Body of pancreas (tissue), 4 donors: ENCODE data around the gene ATRN. TPM values are rescaled to one million over a fixed set of nuclear protein-coding genes. Genes with fewer than 3 reads are reported as not detected.

Experiments
- ATAC-seq: fragments of 150-250 bp; one replicate; pipeline ENCODE4 v1.9.1; 2016
- DNase-seq, 4 donors: peaks; one replicate each; pipeline ENCODE4 v3.0.0-alpha.2; 2019
- H3K27ac ChIP-seq, 4 donors: fragments of 200-600 bp; sonication (generic); 1 replicate in 3 of 4; 2 replicates in 1 of 4; pipeline versions ENCODE4 v1.5.1 to v1.6.1; 2016 to 2019; ENCODE audit warnings: mild to moderate bottlenecking in 1 of 4, mixed read lengths in 1 of 4, moderate library complexity in 1 of 4
- H3K27me3 ChIP-seq, 2 donors: fragments of 200-600 bp; sonication (generic); one replicate each; pipeline ENCODE4 v1.6.0; 2016; ENCODE audit warnings: mild to moderate bottlenecking in 1 of 2
- H3K36me3 ChIP-seq, 2 donors: fragments of 200-600 bp; sonication (generic); replicated peaks in 1 of 2; 2 replicates each; pipeline ENCODE4 v1.5.1; 2016; ENCODE audit warnings: low read depth in 2 of 2; ENCODE audit not compliant: insufficient read depth in 1 of 2
- H3K4me1 ChIP-seq: fragments of 200-600 bp; sonication (generic); one replicate; pipeline ENCODE4 v1.6.0; 2016
- H3K4me3 ChIP-seq, 2 donors: fragments of 200-600 bp; sonication (generic); 1 replicate in 1 of 2; 2 replicates in 1 of 2; pipeline ENCODE4 v1.5.1; 2016 to 2019
- H3K9me3 ChIP-seq, 3 donors: fragments of 200-600 bp; sonication (generic); 1 replicate in 2 of 3; 2 replicates in 1 of 3; pipeline ENCODE4 v1.5.1; 2016
- CTCF ChIP-seq, 7 experiments: fragments of 450-650 bp in 4 of 7; fragments of 200-600 bp in 3 of 7; sonication (generic) in 3 of 7; IDR thresholded peaks; one replicate each; pipeline ENCODE4 v1.5.1; 2016 to 2019; ENCODE audit warnings: antibody characterized with exemption in 7 of 7
- POLR2A ChIP-seq, 3 donors: fragments of 450-650 bp; IDR thresholded peaks; one replicate each; pipeline ENCODE4 v1.6.1; 2016; ENCODE audit warnings: antibody characterized with exemption in 3 of 3, mild to moderate bottlenecking in 2 of 3
- WGBS, 2 donors: methylation state at CpG; one replicate each; pipeline ENCODE4 v1.1.5; 2017; 5-methylcytosine and 5-hydroxymethylcytosine counted together
- intact Hi-C: fragments of 100-400 bp; cut with DNase I; formaldehyde crosslinking; loops from one replicate; pipeline ENCODE4 v1.15.1; 2023
- total RNA-seq, 2 donors: library from RNA; depleted of rRNA; stranded (reverse); fragments of >200 nt; gene quantifications; one replicate each; pipeline ENCODE4 v1.1.0, GENCODE V29; 2016

ATRN gene
- total RNA-seq, 2 donors from 2014 or later: 17.6 to 18.8 TPM

GRCh38 chr20:3461911-3462677, 8.7 kb upstream of the ATRN start:
- intact Hi-C loops: no loop called here
- TF ChIP-seq POLR2A (IDR thresholded peaks at IDR 0.05) (no peak), CTCF (IDR thresholded peaks at IDR 0.05) (no peak)
- Histone ChIP-seq H3K27ac (no peak overlapping the region), H3K4me1 (peaks cover 28% of the 10 kb centered on the region), H3K27me3 (no peaks in the 10 kb centered on the region), H3K9me3 (no peaks in the 10 kb centered on the region), H3K36me3 (no peaks in the 10 kb centered on the region), H3K4me3 (no peak overlapping the region)
- peak in 1 of 4 donors; percentile 58 for DNase-seq
- WGBS, 2 donors: 79 to 90% methylated on average over 11 of the region's 11 CpGs
- ATAC-seq: no peak

GRCh38 chr20:3464166-3464565, 6.7 kb upstream of the ATRN start:
- DNase-seq: no peak
- peaks cover 21% of the 10 kb centered on the region for H3K4me1 ChIP-seq
- H3K36me3 ChIP-seq: no peaks in the 10 kb centered on the region
- H3K4me3 ChIP-seq: no peak overlapping the region
- intact Hi-C loops: no loop called here
- 88 to 92% methylated on average over 4 of the region's 4 CpGs for WGBS, 2 donors
- H3K27me3 ChIP-seq: no peaks in the 10 kb centered on the region
- H3K27ac ChIP-seq: no peak overlapping the region
- TF ChIP-seq POLR2A (IDR thresholded peaks at IDR 0.05): no peak
- H3K9me3 ChIP-seq: no peaks in the 10 kb centered on the region
- ATAC-seq: no peak

- DNase-seq (no peak), ATAC-seq (no peak)
- Histone ChIP-seq H3K36me3 (no peaks in the 10 kb centered on the region), H3K27me3 (no peaks in the 10 kb centered on the region), H3K4me1 (peaks cover 16% of the 10 kb centered on the region), H3K9me3 (no peaks in the 10 kb centered on the region), H3K27ac (no peak overlapping the region), H3K4me3 (no peak overlapping the region)
- 22 to 23% methylated on average over 1 of the region's 1 CpG for WGBS, 2 donors
- intact Hi-C loops: no loop called here
- TF ChIP-seq CTCF (IDR thresholded peaks at IDR 0.05) (no peak), POLR2A (IDR thresholded peaks at IDR 0.05) (no peak)
These were observed 5.5 kb upstream of the ATRN start for GRCh38 chr20:3465301-3465700.

GRCh38 chr20:3470208-3470626, 601 bp upstream of the ATRN start:
- no peak for ATAC-seq
- no peaks in the 10 kb centered on the region for H3K36me3 ChIP-seq
- H3K27ac ChIP-seq: peak overlapping the region; percentile 7 to 89 (median 78)
- TF ChIP-seq POLR2A (IDR thresholded peaks at IDR 0.05): no peak
- no peak for TF ChIP-seq CTCF (IDR thresholded peaks at IDR 0.05)
- H3K9me3 ChIP-seq: no peaks in the 10 kb centered on the region
- WGBS, 2 donors: 34 to 41% methylated on average over 6 to 13 of the region's 13 CpGs
- H3K4me3 ChIP-seq: peak overlapping the region; percentile 83 to 91
- H3K27me3 ChIP-seq: no peaks in the 10 kb centered on the region
- intact Hi-C loops: loop anchor here (10.0 kb wide), 1 partner anchor 75 kb away; no protein-coding TSS in a partner anchor
- DNase-seq: no peak
- H3K4me1 ChIP-seq: peaks cover 34% of the 10 kb centered on the region

- intact Hi-C loops: loop anchor here (10.0 kb wide), 1 partner anchor 77 kb away; no protein-coding TSS in a partner anchor
- H3K27me3 ChIP-seq: no peaks in the 10 kb centered on the region
- ATAC-seq (no peak), DNase-seq (no peak)
- no peaks in the 10 kb centered on the region for H3K36me3 ChIP-seq
- H3K27ac ChIP-seq: peak overlapping the region; percentile 57 to 89 (median 78)
- TF ChIP-seq CTCF (IDR thresholded peaks at IDR 0.05): no peak
- TF ChIP-seq POLR2A (IDR thresholded peaks at IDR 0.05): no peak
- H3K4me1 ChIP-seq: peaks cover 40% of the 10 kb centered on the region
- 1% methylated on average over 13 to 30 of the region's 30 CpGs for WGBS, 2 donors
- H3K9me3 ChIP-seq: no peaks in the 10 kb centered on the region
- peak overlapping the region; percentile 83 to 91 for H3K4me3 ChIP-seq
These were observed 691 bp downstream of the ATRN start for GRCh38 chr20:3471397-3472021.
